Islet of Langerhans (tissue), 1 donor: Measurements from ENCODE around the gene PUS7.
"Not testable (repeated sequence)": the region's sequence is repeated elsewhere in the genome, so short reads cannot be mapped to it uniquely, and the experiment has no call there.

Experiments used
- FAIRE-seq: peaks from one replicate; lab custom pipeline; 2011; peaks lifted over from hg19 to GRCh38; lab: Jason Lieb, UNC

Gene PUS7

DNA sequence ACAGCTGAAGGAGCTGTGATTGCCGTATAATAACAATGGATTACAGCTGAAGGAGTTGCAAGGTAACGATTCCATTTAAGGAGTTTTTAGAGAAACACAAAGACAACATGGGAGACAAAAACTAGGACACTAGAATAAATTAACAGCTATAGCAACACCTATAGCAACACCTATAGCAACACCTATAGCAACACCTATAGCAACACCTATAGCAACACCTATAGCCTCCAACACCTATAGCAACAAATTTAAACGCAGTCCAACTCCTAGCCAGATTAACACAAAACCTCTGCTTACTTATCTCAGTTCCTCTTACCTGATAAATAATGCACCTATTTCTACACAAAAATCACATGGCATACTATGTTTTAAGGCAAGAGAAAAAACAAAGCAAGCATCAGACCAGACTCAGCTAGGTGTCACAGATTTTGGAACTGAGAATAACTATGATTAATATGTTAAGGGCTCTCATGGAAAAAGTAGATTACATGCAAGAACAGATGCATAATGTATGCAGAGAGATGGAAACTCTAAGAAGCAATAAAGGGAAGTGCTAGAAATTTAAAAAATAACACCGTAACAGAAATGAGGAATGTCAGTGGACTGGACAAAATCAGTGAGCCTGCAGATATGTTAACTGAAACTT lies 77.6 kb downstream of the PUS7 start:
- FAIRE-seq, result no peak

DNA sequence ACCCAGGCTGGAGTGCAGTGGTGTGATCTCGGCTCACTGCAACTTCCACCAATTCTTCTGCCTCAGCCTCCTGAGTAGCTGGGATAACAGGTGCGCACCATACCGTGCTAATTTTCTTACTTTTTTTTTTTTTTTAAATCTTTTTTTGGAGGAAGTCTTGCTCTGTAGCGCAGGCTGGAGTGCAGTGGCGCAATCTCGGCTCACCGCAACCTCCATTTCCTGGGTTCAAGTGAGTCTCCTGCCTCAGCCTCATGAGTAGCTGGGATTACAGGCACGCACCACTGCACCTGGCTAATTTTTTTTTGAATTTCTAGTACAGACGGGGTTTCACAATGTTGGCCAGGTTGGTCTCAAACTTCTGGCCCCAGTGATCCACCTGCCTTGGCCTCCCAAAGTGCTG lies 79.9 kb downstream of the PUS7 start:
- FAIRE-seq, result not testable (repeated sequence)

DNA sequence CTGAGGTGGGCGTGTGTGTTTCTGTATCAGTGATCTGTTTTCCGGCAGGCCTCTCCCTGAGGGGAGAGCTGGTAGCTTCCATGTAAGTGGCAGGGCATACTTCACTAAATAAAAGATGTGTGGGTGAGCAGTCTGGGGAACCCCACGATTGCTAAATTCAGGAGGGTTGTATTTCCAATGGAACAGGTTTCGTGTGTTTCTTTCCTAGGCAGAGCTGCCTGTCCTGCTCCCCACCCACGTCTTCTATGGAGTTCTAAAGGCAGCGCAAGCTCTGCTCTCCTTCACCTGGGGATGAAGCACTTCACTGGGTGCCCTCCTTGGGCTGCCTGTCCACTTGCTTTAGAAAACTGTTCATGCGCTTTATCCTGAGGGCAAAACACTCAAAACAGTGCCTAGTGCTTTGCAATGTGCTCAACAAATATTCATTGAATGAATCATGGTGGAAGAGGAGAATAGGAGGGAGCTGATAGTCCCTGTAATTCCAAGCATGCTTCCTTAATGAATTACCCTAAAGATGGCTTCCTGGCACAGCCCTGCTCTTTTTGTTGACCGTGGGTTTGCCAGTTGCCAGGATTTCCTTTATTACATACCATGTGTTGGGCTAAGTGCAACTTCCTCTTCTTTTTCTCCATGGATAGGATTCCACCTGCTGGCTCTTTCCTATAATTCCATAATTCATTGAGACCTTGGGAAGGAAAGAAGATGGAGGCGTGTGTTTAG lies 82.7 kb downstream of the PUS7 start:
- no peak for FAIRE-seq

DNA sequence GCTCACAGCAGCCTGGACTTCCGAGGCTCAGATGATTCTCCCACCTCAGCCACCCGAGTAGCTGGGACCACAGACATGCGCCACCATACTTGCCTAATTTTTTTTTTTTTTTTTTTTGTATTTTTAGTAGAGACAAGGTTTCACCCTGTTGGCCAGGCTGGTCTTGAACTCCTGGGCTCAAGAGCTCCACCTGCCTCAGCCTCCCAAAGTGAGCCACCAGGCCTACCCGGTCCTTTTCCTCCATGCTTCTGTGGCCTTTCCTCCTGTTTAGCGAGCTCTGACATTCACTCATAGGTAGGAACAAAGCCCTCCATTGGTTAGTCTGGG lies 83.3 kb downstream of the PUS7 start:
- no peak for FAIRE-seq

DNA sequence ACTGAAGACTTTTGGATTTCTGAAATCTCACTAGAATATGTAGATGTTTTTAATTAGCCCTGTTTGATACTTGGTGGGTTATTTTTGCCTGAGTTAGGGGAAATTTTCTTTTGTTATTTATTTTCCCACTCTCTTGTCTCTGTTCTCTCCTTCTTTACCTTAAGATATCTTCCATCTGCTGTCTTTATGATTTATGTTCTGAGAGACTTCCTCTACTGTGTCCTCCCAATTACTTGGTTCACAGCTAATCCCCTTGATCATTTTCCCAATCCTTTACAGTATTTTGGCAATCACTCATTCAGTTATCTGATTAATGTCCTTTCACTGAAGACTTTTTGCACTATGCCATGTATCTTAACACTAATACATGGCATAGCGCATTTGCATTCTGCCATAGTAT lies 83.8 kb downstream of the PUS7 start:
- no peak for FAIRE-seq

DNA sequence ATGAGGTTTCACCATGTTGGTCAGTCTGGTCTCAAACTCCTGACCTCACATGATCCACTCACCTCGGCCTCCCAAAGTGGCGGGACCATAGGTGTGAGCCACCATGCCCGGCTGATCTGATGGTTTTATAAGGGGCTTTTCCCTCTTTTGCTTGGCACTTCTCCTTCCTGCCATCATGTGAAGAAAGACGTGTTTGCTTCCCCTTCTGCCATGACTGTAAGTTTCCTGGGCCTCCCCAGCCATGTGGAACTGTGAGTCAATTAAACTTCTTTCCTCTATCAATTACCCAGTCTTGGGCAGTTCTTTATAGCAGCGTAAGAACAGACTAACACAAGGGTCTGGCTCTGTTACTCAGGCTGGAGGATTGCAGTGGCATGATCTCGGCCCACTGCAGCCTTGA lies 84.7 kb downstream of the PUS7 start:
- FAIRE-seq, result not testable (repeated sequence)

DNA sequence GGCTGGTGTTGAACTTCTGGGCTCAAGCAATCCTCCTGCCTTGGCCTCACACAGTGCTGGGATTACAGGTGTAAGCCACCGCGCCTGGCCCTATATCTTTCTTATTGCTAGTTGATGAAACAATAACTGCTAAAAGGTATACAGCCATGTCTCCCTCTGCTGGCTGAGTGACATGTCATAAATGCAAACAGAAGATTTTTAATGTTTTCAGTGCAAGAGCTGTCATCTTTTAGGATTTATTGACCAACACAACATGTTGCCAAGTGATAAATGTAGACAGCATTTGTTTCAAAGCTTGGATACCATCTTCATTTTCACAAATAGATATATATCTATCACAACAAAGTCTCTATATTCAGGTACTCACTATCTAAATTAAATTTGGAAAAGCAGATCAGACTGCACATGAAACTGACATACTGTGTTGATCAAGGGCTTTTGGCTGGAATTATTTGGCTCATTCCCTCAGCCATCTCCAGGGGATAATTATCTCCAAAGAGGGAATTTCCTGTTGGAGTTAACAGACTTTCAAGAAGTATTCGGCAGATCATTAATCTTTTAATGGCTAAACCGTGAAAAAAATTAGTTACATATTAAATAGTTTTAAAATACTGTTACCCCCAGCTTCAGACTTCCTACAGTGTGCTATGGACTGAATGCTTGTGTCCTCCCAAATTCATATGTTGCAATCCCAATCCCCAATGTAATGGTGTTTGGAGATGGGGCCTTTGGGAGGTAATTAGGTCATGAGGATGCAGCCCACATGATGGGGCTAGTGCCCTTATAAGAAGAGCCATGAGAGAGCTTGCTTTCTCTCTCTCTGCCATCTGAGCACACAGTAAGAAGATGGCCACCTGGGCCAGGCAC lies 92.1 kb downstream of the PUS7 start:
- no peak for FAIRE-seq

DNA sequence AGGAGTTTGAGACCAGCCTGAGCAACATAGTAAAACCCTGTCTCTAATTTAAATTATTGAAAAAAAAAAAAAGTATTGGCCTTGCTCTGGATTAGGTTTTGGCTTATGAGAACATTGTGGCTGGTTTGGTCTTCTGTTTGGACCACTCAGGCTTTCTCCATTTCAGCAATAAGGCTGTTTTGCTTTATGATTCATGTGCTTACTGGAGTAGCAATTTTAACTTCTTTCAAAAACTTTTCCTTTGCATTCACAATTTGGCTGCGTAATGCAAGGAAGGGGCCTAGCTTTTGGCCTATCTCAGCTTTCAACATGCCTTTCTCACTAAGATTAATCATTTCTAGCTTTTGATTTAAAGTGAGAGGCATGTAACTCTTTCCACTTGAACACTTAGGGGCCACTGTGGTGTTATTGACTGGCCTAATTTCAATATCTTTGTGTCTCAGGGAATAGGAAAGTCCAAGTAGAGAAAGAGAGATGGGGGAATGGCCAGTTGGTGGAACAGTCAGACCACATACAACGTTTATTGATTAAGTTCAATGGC lies 95.4 kb downstream of the PUS7 start:
- no peak for FAIRE-seq

DNA sequence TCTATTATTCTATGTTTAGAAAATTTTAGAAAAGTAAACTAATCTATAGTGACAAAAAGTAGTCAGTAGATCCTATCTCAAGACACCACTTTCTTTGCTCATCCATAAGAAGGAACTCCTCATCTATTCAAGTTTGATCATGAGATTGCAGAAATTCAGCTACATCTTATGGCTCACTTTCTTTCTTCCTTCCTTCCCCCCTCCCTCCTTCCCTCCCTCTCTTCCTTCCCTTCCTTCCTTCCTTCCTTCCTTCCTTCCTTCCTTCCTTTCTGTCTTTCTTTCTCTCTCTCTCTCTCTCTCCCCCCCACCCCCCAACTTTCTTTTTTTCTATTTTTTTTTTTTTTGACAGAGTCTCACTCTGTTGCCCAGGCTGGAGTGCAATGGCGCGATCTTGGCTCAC lies 98.1 kb downstream of the PUS7 start:
- FAIRE-seq, result no peak

DNA sequence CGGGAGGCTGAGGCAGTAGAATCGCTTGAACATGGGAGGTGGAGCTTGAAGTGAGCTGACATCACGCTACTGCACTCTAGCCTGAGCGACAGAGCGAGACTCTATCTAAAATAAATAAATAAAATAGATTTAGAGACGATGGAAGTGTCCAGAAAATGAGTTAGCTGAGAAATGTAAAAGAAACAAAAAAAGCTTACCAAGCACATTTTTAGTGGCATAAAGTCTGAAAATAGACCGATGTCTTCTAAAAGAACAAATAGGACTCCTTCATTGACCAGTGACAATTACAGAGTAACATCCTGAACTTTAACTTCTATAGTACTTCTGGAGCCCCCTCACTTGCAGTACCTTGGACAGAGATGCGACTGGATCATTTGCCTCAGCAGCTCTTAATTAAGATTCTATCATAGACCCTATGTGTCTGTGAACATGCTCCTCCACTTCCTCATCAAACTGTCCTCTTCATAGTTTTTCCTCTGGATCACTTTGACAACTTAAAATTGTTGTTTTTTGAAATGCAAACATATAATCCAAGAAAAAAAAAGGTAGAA lies 108.1 kb downstream of the PUS7 start:
- FAIRE-seq, result no peak

DNA sequence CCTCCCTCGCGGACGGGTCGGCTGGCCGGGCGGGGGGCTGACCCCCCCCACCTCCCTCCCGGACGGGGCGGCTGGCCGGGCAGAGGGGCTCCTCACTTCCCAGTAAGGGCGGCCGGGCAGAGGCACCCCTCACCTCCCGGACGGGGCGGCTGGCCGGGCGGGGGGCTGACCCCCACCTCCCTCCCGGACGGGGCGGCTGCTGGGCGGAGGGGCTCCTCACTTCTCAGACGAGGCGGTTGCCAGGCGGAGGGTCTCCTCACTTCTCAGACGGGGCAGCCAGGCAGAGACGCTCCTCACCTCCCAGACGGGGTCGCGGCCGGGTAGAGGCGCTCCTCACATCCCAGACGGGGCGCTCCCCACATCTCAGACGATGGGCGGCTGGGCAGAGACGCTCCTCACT lies 111.3 kb downstream of the PUS7 start:
- FAIRE-seq, result not testable (repeated sequence)

DNA sequence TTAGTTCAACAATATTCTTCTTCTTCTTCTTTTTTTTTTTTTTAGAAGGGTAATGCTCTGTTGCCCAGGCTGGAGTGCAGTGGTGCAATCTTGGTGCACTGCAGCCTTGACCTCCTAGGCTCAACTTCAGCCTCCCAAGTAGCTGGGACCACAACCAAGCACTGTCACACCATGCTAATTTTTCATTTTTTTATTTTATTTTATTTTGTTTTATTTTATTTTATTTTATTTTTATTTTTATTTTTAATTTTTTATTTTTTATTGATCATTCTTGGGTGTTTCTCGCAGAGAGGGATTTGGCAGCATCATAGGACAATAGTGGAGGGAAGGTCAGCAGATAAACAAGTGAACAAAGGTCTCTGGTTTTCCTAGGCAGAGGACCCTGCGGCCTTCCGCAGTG lies 112.3 kb downstream of the PUS7 start:
- not testable (repeated sequence) for FAIRE-seq

DNA sequence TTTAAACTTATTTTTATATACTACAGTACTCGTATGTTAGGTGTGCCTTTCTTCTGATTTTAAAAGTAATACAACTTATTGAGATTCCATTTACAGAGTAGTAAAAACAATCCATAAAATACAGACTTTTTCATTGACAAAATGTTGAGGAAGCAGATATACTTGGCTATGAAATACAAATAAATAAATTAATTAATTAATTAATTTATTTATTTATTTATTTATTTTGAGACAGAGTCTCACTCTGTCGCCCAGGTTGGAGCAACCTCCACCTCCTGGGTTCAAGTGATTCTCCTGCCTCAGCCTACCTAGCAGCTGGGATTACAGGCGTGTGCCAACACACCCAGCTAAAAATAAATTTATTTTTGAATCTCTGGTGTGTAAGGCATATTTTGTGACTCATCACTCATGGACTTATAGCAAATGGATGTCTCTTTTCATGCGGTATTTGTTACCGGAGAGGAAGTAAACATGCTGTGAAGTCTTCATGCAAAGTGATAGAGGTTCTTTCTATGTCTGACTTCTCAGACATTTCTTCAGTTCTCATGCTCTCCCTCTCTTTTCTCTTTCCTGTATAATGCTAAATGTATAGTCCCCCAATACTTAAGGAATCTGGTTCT lies 113.2 kb downstream of the PUS7 start:
- no peak for FAIRE-seq
